GM18909 (cell line): ENCODE data around the gene HIGD1A.
A peak's percentile ranks its signal among the peaks of the same experiment; 100 is the strongest.

ENCODE experiments used
- ATAC-seq: cut with Tn5 transposase; IDR thresholded peaks from one replicate; pipeline ENCODE4 v1.9.1; 2021; ENCODE audit warnings: mild to moderate bottlenecking; ENCODE audit not compliant: unreplicated experiment, poor library complexity

HIGD1A gene

DNA sequence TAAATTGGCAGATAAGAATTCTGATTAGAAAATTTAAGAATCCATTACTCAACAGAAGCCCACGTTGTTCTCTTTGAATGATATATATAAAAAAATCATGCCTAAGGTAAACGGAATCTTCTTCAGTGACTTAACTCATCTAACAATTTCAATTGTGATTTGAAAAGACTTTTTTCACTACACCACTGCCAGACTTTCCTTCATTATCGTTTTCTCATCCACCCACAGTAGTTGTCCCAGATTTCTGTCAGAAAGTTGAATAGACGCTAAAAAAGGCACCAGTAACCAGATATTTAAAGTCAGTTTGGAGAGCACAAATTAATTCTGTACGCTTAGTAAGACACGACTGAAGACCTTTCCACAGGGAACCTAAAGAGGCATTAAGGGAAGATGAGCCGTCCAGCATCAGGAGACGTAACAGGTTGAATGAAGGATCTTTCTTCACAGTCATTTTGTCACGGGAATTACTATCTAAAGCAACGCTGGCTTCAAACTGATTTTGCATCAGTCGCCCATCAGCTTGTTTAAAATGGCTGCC is 1.3 kb downstream of the HIGD1A start:
- ATAC-seq = no peak

DNA sequence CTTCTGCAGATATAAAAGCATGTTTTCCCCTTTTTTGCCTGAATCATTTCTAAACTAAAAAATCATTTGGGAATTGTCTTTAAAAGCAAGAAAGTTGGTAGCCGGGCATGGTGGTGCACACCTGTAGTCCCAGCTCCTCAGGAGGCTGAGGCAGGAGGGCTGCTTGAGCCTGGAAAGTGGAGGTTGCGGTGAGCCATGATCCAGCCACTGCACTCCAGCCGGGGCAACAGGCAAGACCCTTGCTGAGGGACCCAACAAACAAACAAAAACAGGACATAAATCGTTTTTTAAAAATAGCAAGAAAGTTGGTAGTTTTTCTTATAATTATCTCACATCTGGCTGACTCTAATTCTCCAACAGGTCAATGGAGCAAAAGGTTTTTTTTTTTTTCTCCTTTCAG is 2.5 kb downstream of the HIGD1A start:
- no peak for ATAC-seq

DNA sequence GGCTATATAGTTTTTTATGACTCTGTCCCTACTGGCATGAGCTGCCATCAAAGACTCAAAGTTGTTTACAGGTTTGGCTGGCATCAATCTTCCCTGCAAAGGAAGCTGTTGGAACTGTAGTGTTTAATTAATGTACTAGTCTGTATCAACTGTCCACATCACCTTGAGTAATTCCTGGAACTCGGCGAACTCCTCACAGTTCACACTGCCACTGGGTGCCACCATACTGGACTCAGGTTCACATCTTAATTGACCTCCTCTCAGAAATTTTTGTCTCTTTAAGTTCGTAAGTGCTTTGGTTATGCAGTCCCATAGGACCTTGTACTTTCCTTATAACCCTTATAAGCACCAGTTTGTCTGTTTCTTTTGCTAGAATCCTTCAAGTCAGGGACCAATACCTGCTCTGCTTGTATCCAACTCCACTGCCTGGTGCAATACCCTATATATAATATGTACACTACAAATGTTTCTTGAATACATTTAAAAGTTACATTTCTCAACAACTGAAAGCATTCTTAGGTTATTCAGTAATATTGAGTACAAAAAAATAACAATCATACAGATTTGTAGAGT is 3.2 kb downstream of the HIGD1A start:
- no peak for ATAC-seq

DNA sequence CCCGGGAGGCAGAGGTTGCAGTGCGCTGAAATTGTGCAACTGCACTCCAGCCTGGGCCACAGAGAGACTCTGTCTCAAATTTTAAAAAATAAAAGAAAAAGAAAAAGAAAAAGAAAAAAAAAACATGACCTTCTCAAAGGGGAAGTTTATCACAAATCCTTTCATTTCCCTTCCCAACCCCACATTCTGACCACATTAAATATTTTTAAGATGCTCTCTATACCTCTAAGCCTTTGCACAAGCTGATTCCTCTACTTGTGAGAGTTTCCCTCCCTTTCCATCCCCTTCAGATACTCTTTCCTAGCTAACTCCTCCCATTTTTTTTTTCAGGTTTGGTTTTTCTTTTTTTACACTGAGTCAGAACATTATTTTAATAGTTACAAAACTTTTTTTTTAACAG is 4.0 kb downstream of the HIGD1A start:
- no peak for ATAC-seq

DNA sequence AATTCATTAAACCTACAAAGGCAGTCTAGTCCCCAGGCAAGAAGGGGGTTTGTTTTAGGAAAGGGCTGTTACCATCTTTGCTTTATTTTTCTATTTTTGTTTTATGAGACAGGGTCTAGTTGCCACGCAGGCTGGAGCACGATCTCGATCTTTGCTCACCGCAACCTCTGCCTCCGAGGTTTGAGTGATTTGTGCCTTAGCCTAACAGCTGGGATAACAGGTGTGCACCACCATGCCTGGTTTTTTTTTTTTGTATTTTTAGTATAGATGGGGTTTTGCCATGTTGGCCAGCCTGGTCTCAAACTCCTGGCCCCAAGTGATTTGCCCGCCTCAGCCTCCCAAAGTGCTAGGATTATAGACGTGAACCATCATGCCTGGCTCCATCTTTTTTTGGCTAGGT is 4.9 kb downstream of the HIGD1A start:
- no peak for ATAC-seq

DNA sequence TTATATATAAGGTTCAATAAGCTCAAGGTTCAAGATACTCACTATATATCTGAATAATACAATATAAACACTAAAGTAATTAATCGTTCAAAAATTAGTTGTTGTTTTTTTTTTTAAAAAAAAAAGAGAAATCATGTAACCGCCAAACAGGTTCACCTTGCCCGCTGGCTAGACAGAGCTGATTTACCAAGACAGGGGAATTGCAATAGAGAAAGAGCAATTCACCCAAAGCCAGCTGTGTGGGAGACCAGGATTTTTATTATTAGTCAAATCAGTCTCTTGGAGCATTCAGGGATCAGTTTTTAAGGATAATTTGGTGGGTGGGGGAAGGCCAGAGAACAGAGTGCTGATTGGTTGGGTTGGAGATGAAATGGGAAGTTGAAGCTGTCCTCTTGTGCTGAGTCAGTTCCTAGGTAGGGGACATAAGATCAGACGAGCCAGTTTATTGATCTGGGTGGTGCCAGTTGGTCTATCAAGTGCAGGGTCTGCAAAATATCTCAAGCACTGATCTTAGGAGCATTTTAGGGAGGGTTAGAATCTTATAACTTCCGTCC is 7.9 kb downstream of the HIGD1A start:
- no peak for ATAC-seq

DNA sequence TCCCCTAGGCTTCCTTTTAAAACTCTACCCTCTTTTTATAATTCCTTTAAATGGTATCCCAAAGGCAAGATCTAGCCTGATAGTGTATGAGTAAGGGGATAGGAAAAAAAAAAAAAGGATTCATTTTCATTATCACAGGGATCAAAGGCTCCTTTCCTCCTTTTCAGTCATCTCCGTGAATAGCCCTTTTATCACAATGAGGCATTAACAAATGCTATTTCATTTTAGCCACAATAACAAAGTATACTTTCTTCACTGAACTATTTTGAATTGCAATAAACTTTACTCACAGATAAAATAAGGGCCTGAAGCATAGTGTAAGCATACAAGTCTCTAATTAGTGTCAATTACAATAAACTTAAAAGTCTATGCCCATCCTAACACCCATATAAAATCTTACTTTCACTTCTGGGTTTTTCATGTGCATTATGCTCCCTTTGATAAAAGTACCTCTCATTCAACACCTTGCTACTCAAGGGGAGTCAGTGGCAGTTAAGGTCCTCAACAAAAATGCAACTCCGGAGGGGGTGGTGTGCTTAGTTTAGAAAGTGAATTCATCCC is 8.6 kb downstream of the HIGD1A start:
- ATAC-seq = no peak

DNA sequence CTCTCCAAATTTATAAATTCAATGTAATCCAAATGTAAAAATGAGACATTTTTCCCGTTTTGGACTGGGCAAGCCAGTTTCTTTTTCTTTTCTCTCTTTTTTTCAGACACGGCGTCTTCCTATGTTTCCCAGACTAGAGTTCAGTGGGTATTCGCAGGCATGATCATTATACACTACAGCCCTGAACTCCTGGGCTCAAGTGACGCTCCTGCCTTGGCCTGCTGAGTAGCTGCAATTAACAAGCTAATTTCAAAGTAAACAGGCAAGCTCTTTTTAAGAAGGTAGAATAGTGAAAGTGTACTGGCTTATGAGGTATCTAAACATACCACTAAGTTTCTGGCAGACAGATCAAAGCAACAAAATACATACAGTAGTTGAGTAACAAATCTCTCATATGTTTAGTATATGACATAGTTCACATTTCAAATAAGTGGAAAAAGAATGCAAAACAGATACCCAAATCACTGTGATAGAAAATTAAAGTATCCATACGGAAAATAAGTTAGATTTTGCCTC is 13.5 kb downstream of the HIGD1A start:
- ATAC-seq = no peak

DNA sequence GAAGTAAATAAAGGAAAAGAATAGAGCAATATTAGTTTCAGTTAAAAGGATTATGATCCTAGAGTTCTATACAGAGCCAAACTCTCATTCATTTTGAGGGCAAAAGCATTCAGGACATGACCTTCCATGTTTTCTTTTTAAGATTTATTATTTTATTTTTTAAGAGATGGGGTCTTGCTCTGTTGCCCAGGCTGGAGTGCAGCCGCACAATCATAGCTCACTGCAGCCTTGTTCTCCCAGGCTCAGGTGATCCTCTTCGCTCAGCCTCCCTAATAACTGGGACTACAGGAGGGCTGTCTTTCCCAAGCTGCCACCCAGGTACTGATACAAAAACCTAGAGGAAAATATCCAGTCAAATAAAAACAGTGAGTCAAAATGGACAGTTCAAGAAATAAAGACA is 17.7 kb downstream of the HIGD1A start:
- no peak for ATAC-seq

DNA sequence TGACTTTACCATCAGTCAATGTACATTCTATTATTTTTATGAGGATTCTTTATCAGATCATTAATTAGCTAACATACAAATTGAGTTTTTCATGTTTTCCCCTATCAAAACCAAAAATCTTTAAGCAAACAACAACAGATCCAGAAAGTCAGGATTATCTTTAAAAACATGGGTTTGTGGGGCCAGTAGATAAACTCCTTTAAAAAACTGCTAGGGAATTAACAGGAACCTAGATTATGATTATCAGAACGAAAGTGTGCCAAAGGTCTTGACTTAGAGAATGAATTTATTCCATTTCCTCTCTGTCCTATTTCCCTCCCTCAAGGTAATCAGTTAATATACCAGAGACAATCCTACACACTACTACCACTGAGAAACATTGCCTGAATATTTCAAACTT is 18.1 kb downstream of the HIGD1A start:
- no peak for ATAC-seq

DNA sequence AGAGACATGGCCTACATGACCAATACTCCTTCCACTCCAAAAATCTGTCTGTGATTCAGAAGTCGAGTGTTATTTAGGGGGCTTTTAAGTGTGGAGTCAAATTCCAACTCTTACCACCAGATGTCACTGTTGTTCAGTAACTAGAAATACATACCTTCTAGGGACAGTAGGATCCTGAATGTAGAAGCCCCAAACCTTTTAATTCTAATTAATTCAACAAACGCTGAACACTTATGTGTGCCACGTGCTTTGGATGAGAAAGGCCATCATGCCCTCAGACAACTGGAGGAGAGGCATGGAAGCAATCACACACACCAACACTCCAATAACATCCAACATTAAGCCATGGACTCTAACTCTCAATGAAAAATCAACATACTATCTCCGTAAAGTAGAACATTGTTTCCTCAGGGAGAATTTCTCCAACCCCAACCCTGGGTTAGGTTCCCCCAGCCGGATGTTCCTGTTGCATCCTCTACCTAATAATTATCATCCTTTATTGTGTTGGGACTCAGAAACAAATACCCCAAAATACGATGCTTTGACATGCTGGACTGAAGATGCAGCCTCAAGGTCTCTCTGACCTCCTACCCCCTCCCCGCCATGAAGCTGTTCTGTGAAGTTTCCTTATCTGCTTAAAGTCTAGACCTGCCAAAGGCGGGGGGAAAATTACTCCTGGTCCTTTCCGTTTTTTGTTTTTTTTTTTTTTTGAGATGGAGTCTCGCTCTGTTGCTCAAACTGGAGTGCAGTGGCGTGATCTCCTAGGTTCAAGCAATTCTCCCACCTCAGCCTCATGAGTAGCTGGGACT is 23.2 kb downstream of the HIGD1A start:
- ATAC-seq = peak; percentile 69

DNA sequence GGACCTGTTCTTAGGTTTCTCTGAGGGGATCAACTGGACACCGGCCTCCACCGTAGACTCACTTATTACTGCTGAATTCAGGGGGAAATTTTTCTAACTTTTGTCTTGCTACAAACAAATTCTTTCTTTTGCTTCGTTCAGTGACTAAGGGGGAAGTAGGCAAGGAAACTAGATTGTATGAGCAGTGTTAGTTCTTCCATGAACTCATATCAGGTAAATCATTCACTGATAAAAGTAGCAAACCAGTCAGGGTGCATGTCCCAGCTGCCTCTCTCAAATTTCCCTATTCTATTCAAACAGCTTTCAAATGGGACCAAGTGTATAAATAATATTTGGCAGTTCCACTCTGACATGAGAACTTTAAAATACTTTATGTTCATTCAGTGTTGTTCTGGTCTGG is 23.9 kb downstream of the HIGD1A start:
- no peak for ATAC-seq

DNA sequence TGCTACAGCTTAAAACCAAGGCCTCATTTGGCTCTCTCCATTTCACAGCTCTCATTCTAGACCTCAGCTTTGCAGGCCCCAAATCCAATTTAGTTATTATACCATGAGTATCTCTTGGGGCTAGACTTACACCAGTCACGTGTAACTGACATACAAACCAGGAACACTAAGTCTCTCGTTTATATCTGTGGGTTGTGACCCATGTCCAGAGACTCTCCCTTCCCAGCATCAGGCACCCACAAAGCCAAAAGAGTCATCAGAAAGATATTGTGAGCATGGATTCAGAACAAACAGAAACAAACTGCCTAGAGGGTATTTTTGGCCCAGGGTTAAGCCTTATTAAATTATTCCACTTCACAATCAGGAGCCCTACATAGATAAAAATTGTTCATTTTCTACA is 25.6 kb downstream of the HIGD1A start:
- no peak for ATAC-seq

DNA sequence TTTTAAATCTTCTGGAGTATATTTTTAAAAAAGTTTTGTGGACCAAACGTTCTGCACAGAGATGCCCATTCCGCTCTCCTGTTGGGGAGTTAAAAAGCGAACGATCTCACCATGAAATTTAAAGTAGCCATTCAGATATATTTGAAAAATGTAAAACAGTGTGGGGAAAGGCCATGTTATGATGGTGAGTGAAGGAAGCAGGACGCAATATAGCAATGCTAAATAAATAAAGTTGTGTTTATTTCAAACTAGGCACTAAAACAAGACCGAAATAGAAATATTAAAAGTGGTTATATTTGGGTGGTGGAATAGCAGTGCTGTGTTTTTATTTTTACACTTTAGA is 30.9 kb downstream of the HIGD1A start:
- ATAC-seq = no peak

DNA sequence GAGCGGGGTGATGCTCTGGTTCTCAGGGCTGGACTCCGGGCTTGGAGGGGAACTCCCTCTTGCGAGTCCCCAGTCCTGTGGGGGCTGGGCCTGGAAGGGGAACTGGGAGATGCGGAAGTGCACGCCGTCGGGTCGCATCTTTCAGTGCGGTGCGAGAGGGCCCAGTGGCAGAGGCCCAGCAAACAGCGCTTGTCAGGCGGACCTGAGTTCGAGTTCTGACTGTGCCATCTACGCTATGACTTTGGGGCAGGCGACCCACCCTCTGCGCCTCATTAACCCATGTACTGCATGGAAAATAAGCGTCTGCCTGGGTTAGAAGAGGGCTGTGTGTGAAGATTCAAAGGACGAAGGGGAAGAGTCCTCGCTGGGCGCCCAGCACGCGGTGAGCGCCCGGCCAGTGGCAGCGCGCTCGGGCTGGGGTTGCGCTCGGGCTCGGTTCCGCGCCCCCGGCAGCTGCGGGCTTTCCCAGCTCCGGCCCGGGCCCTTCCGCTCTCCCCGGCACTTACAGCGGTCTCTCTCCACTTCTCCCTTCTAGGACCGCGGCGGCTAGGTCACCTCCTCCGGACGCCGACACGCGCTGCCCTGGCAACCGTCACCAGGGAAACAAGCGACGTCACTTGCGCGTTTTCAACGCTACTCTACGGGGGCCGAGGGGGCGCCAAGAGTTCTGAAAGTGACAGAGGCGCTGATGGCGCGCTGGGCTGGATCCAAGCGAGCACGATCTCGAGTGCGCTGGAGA is 31.5 kb downstream of the HIGD1A start, which contains the start of gene CCDC13:
Gene CCDC13 (minus strand): TSS at position 584 of the 739 bp plus-strand sequence. CDS start 14,908 bp downstream, outside the sequence.
- peak; percentile 99 for ATAC-seq

DNA sequence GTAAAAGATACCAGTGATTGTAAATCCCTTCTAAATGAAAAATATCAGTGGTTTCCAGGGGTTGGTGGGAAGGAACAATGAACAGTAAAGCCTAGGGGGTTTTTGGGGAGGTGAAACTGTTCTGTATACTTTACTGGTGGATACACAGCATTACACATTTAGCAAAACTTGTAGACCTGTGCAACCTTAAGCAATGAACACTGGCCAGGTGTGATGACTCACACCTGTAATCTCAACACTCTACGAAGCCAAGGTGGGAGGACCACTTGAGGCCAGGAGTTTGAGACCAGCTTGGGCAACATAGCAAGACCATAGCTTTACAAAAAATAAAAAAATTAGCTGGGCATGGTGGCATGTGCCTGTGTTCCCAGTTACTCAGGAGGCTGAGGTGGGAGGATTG is 33.0 kb downstream of the HIGD1A start:
- ATAC-seq = no peak

DNA sequence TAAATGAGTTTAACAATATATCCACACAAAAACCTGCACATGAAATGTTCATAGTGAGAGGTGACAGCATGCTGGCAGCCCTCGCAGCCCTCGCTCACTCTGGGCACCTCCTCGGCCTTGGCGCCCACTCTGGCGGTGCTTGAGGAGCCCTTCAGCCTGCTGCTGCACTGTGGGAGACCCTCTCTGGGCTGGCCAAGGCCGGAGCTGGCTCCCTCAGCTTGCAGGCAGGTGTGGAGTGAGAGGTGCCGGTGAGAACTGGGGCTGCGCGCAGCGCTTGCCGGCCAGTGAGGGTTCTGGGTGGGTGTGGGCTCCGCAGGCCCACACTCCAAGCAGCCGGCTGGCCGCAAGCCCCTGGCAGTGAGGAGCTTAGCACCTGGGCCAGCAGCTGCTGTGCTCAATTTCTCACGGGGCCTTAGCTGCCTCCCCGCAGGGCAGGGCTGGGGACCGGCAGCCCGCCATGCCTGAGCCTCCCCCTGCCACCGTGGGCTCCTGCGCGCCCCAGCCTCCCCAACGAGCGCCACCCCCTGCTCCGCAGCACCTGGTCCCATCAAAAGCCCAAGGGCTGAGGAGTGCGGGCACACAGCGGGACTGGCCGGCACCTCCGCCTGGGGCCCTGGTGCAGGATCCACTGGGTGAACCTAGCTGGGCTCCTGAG is 34.7 kb downstream of the HIGD1A start:
- no peak for ATAC-seq

DNA sequence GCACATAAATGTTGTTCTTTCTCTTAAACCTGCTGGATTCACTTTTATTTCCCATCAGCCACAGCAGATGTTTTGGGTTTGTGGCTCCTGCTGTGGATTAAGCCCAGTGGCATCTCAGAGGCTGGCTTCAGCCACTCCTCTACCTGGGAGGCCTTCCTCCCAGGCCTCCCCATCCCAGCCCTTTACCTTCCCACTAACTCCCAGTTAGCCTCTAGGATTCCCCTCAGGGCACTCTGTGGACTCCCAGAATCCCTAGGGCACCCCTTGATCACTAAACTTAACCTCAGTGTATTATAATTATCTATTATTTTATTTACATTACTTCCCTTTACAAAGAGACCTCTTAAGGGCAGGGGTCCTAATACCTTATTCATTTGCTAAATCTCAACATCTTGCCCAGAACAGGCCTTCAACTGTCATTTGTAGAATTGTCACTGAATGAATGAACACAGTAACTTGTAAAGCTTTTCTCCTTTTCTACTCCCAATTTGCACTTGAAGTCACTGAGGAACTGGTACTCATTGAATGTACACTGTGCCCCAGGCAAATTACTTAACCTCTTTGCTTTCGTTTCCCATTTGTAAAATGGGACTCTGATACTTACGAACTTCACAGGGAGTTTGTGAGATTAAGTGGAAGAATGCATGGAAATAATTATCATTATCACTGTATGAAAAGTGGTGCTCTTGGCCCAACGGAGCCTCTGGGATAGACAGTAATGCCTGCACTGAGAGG is 39.6 kb downstream of the HIGD1A start:
- ATAC-seq = no peak

DNA sequence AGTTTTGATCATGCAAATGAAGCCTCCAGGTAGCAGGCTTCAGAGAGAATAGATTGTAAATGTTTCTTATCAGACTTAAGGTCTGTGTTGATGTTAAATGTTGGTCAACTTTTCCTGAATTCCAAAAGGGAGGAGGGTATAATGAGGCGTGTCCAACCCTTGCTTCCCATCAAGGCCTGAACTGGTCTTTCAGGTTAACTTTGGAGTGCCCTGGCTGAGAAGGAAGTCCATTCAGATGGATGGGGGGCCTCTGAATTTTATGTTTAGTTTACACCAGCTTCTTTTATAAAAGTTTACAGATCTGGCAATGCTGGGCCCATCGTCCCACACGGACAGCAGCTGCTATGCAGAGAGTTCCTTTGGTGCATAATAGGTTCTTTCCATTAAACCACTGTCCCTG is 40.2 kb downstream of the HIGD1A start:
- ATAC-seq = no peak
